Lung (tissue), 12 donors: ENCODE measurements around the gene CCDC192. TPM values are rescaled to one million over a fixed set of nuclear protein-coding genes. Genes with fewer than 3 reads are reported as not detected.

Experiments used
- ATAC-seq: fragments of 200-7000 bp; cut with Tn5 transposase; one replicate; pipeline ENCODE4 v1.9.1; 2020; ENCODE audit warnings: moderate number of reproducible peaks; ENCODE audit not compliant: insufficient read depth, low FRiP score
- DNase-seq, 3 donors: peaks; one replicate each; pipeline ENCODE4 v3.0.0-alpha.2; 2013 to 2017
- H3K27ac ChIP-seq, 2 donors: one replicate each; pipeline ENCODE4 v1.5.1; 2013; ENCODE audit warnings: mild to moderate bottlenecking in 2 of 2, moderate library complexity in 2 of 2, control low read depth in 1 of 2, inconsistent platforms in 1 of 2, low read depth in 1 of 2, low read length in 1 of 2
- H3K27me3 ChIP-seq, 3 donors: one replicate each; pipeline ENCODE4 v1.5.1; 2013; ENCODE audit warnings: low read length in 2 of 3; ENCODE audit not compliant: control insufficient read depth in 3 of 3, insufficient read depth in 3 of 3
- H3K36me3 ChIP-seq, 4 donors: one replicate each; pipeline ENCODE4 v1.5.1; 2013; ENCODE audit warnings: low read length in 4 of 4, mild to moderate bottlenecking in 1 of 4, moderate library complexity in 1 of 4; ENCODE audit not compliant: control insufficient read depth in 4 of 4, insufficient read depth in 4 of 4
- H3K4me1 ChIP-seq, 5 donors: one replicate each; pipeline ENCODE4 v1.5.1; 2013; ENCODE audit warnings: low read length in 5 of 5, mild to moderate bottlenecking in 2 of 5, moderate library complexity in 1 of 5; ENCODE audit not compliant: control insufficient read depth in 5 of 5, insufficient read depth in 5 of 5
- H3K4me3 ChIP-seq: one replicate; pipeline ENCODE4 v1.5.1; 2013; ENCODE audit warnings: mild to moderate bottlenecking, control low read depth, moderate library complexity
- H3K9ac ChIP-seq, 2 donors: one replicate each; pipeline ENCODE4 v1.5.1; 2013; ENCODE audit warnings: low read length in 2 of 2, control low read depth in 1 of 2; ENCODE audit not compliant: insufficient read depth in 1 of 2
- H3K9me3 ChIP-seq, 4 donors: one replicate each; pipeline ENCODE4 v1.5.1; 2013; ENCODE audit warnings: low read length in 3 of 4, mild to moderate bottlenecking in 1 of 4, moderate library complexity in 1 of 4; ENCODE audit not compliant: control insufficient read depth in 4 of 4, insufficient read depth in 3 of 4
- WGBS, 2 donors: extraction: QIAGEN DNeasy Blood & Tissue Kit; methylation state at CpG; one replicate each; pipeline ENCODE4 v1.1.7; 2013; 5-methylcytosine and 5-hydroxymethylcytosine counted together
- polyA plus RNA-seq, 2 donors: library from polyadenylated mRNA; stranded (reverse); fragments of 200-250 nt; gene quantifications; one replicate each; pipeline ENCODE4 v1.2.1, GENCODE V29; 2013
- total RNA-seq, 2 donors: library from RNA; depleted of rRNA in 1 of 2; stranded (reverse); fragments of >200 nt in 1 of 2; gene quantifications; one replicate each; pipeline ENCODE4 v1.2.1, GENCODE V29; 2014 to 2021
- TF ChIP-seq, protein P1 (sequence below): IDR thresholded peaks from 2 replicates; pipeline ENCODE4 v1.5.1; 2012; ENCODE audit warnings: mild to moderate bottlenecking; ENCODE audit errors: control extremely low read depth, extremely low read depth
- donor health status: control.
- donor health status: control.
- donor health status: Bipolar disorder and iron deficiency.
- donor health status: healthy.
- donor health status: DM: yes; HTN: yes; CAD: no.

CCDC192 gene
- total and polyA plus RNA-seq, 4 donors, result 0.08 to 0.47 (median 0.40) TPM; not detected in 1

- Histone ChIP-seq H3K9ac (no peak overlapping the region), H3K36me3 (no peaks in the 10 kb centered on the region), H3K27me3 (no peaks in the 10 kb centered on the region), H3K4me3 (no peak overlapping the region), H3K4me1 (no peaks in the 10 kb centered on the region), H3K9me3 (no peaks in the 10 kb centered on the region), H3K27ac (no peak overlapping the region)
- 38 to 62% methylated on average over 1 of the region's 1 CpG for WGBS, 2 donors
- no peak for DNase-seq
- no peak for ATAC-seq
- TF ChIP-seq, protein P1, sequence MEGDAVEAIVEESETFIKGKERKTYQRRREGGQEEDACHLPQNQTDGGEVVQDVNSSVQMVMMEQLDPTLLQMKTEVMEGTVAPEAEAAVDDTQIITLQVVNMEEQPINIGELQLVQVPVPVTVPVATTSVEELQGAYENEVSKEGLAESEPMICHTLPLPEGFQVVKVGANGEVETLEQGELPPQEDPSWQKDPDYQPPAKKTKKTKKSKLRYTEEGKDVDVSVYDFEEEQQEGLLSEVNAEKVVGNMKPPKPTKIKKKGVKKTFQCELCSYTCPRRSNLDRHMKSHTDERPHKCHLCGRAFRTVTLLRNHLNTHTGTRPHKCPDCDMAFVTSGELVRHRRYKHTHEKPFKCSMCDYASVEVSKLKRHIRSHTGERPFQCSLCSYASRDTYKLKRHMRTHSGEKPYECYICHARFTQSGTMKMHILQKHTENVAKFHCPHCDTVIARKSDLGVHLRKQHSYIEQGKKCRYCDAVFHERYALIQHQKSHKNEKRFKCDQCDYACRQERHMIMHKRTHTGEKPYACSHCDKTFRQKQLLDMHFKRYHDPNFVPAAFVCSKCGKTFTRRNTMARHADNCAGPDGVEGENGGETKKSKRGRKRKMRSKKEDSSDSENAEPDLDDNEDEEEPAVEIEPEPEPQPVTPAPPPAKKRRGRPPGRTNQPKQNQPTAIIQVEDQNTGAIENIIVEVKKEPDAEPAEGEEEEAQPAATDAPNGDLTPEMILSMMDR, result no peak
These were observed 221.4 kb downstream of the CCDC192 start for GRCh38 chr5:127924606-127925005.

DNA sequence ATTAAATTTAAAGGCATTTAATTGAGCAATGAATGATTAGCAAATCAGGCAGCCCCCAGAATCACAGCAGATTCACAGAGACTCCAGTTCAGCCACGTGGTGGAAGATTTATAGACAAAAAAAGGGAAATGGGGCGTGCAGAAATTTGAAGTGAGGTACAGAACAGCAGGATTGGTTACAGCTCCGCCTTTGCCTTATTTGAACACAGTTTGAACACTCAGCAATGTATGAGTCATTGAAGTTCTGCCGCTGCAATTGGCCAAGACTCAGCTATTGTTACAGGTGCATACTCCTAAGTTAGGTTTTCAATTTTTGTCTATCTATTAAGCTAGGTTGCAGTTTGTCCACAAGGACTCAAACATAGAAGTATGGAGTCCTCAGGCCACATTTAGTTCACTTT is 222.7 kb downstream of the CCDC192 start:
- H3K9me3 ChIP-seq, result no peaks in the 10 kb centered on the region
- DNase-seq, result no peak
- H3K27me3 ChIP-seq, result no peaks in the 10 kb centered on the region
- 41 to 42% methylated on average over 4 of the region's 4 CpGs for WGBS, 2 donors
- H3K4me3 ChIP-seq, result no peak overlapping the region
- H3K9ac ChIP-seq, result no peak overlapping the region
- TF ChIP-seq, protein P1, result no peak
- no peaks in the 10 kb centered on the region for H3K4me1 ChIP-seq
- no peaks in the 10 kb centered on the region for H3K36me3 ChIP-seq
- H3K27ac ChIP-seq, result no peak overlapping the region
- ATAC-seq, result peak; percentile 58

DNA sequence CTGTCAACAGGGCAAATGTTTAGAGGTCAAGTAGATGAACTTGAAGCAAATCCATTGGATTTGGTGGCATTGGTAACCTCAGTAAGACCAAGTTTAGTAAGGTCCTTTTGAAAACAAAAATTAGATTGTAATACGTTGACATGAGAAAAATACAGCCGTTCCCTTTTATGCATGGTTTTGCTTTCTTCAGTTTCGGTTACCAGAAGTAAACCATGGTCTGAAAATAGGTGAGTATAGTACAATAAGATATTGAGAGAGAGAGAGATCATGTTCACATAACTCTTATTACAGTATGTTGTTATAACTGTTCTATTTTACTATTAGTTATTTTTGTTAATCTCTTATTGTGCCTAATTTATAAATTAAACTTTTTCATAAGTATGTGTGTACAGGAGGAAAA is 223.8 kb downstream of the CCDC192 start:
- H3K36me3 ChIP-seq, result no peaks in the 10 kb centered on the region
- no peak overlapping the region for H3K27ac ChIP-seq
- H3K4me3 ChIP-seq, result no peak overlapping the region
- no peaks in the 10 kb centered on the region for H3K9me3 ChIP-seq
- H3K4me1 ChIP-seq, result no peaks in the 10 kb centered on the region
- H3K27me3 ChIP-seq, result no peaks in the 10 kb centered on the region
- DNase-seq, result no peak
- ATAC-seq, result no peak
- TF ChIP-seq, protein P1, result no peak
- WGBS, 2 donors, result 97% methylated on average over 3 of the region's 3 CpGs
- no peak overlapping the region for H3K9ac ChIP-seq

DNA sequence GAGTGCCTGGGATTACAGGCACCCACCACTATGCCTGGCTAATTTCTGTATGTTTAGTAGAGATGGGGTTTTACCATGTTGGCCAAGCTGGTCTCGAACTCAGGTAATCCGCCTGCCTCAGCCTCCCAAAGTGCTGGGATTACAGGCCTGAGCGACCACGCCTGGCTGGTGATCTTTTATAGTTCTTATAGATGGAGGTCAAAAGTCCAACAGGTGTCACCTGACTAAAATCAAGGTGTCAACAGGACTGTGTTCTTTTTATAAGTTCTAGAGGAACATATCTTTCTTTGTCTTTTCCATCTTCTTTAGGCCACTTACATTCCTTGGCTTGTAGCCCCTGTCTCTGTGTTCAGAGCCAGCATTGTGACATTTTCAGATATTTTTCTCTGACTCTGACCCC is 224.9 kb downstream of the CCDC192 start:
- 97 to 99% methylated on average over 4 of the region's 4 CpGs for WGBS, 2 donors
- Histone ChIP-seq H3K9ac (no peak overlapping the region), H3K9me3 (no peaks in the 10 kb centered on the region), H3K27ac (no peak overlapping the region), H3K4me1 (no peaks in the 10 kb centered on the region), H3K27me3 (no peaks in the 10 kb centered on the region), H3K4me3 (no peak overlapping the region), H3K36me3 (no peaks in the 10 kb centered on the region)
- DNase-seq, result no peak
- no peak for ATAC-seq
- TF ChIP-seq, protein P1, result no peak
